Panc1 (cell line): ENCODE data around the gene B3GALT5. TPM values are rescaled to one million over a fixed set of nuclear protein-coding genes. Genes with fewer than 3 reads are reported as not detected.

Experiments
- ATAC-seq: fragments of 200-7000 bp; cut with Tn5 transposase; 2 replicates; pipeline ENCODE4 v1.9.1; 2020; ENCODE audit warnings: mild to moderate bottlenecking, moderate library complexity
- BruUV-seq: library from RNA; stranded (reverse); fragments of 400-500 nt; replicated peaks from 2 replicates; lab custom pipeline; 2021; lab: Mats Ljungman, UMichigan
- CTCF ChIA-PET: fragments of 300-600 bp; sonication (Branson Sonifier 250); formaldehyde crosslinking; loops from one replicate; lab custom pipeline; 2022; ENCODE audit warnings: antibody characterized with exemption; lab: Charles Lee
- POLR2A ChIA-PET: fragments of 300-600 bp; sonication (Branson Sonifier 250); formaldehyde crosslinking; loops from one replicate; lab custom pipeline; 2022; ENCODE audit warnings: antibody characterized with exemption; lab: Charles Lee
- DNase-seq: peaks from one replicate; pipeline ENCODE4 v3.0.0-alpha.2; 2010; ENCODE audit warnings: low read depth, low spot score
- H3K27ac ChIP-seq: 2 replicates; pipeline ENCODE4 v1.5.1; 2011; ENCODE audit warnings: mild to moderate bottlenecking, low read length, inconsistent platforms
- H3K27me3 ChIP-seq: fragments of 200-500 bp; sonication (Bioruptor generic); 2 replicates; pipeline ENCODE4 v1.6.0; 2014; ENCODE audit warnings: low read length, inconsistent platforms; ENCODE audit not compliant: control insufficient read depth, insufficient read depth
- H3K36me3 ChIP-seq: fragments of 200-500 bp; sonication (Bioruptor generic); 2 replicates; pipeline ENCODE4 v1.5.1; 2014; ENCODE audit warnings: inconsistent platforms, mild to moderate bottlenecking, low read length, moderate library complexity; ENCODE audit not compliant: control insufficient read depth, insufficient read depth
- H3K4me1 ChIP-seq: 2 replicates; pipeline ENCODE4 v1.5.1; 2011; ENCODE audit warnings: inconsistent platforms, mild to moderate bottlenecking, low read length, moderate library complexity; ENCODE audit not compliant: control insufficient read depth, insufficient read depth
- H3K4me3 ChIP-seq, 2 experiments: 2 replicates each; pipeline ENCODE4 v1.5.1; 2011 to 2012; ENCODE audit warnings: low read depth in 2 of 2, low read length in 2 of 2, mild to moderate bottlenecking in 2 of 2, inconsistent platforms in 1 of 2, moderate library complexity in 1 of 2
- H3K9me3 ChIP-seq: fragments of 200-500 bp; sonication (Bioruptor generic); 2 replicates; pipeline ENCODE4 v1.5.1; 2014; ENCODE audit warnings: low read depth, mild to moderate bottlenecking, inconsistent platforms, low read length, moderate library complexity; ENCODE audit not compliant: control insufficient read depth, insufficient read depth
- POLR2AphosphoS5 ChIP-seq: IDR thresholded peaks from 2 replicates; pipeline ENCODE4 v1.6.1; 2012; ENCODE audit warnings: mild to moderate bottlenecking, low read depth, low read length, moderate library complexity
- SIN3A ChIP-seq: IDR thresholded peaks from 2 replicates; pipeline ENCODE4 v1.6.1; 2012; ENCODE audit warnings: low read depth, mild to moderate bottlenecking, low read length, moderate library complexity, borderline replicate concordance; ENCODE audit not compliant: insufficient read depth
- TCF7L2 ChIP-seq: IDR thresholded peaks from 2 replicates; pipeline ENCODE4 v1.6.1; 2011; ENCODE audit warnings: mild to moderate bottlenecking, low read depth, low read length, inconsistent platforms
- in situ Hi-C: cut with HindIII; loops from 2 replicates; pipeline ENCODE4 v1.10.0; 2016; ENCODE audit warnings: low sequenced_read_pairs, low pct_unique_long_range_greater_than_20kb
- intact Hi-C: fragments of 100-400 bp; cut with micrococcal nuclease; formaldehyde crosslinking; loops from one replicate; pipeline ENCODE4 v1.10.0; 2022; ENCODE audit not compliant: unreplicated experiment
- total RNA-seq: library from RNA; stranded (reverse); gene quantifications from one replicate; pipeline ENCODE4 v1.2.1, GENCODE V29; 2021; ENCODE audit not compliant: unreplicated experiment
- TF ChIP-seq, protein P1 (sequence below): fragments of 450-650 bp; IDR thresholded peaks from 2 replicates; pipeline ENCODE4 v1.5.1; 2017; ENCODE audit warnings: mild to moderate bottlenecking
- TF ChIP-seq, protein P2 (sequence below), 2 experiments: IDR thresholded peaks; 2 replicates each; pipeline ENCODE4 v1.6.1; 2011 to 2012; ENCODE audit warnings: low read depth in 2 of 2, control low read depth in 1 of 2, low read length in 1 of 2, mild to moderate bottlenecking in 1 of 2, moderate library complexity in 1 of 2; ENCODE audit not compliant: insufficient read depth in 1 of 2

The B3GALT5 gene
- total RNA-seq, 1 experiment from 2014 or later, result 0.10 TPM

DNA sequence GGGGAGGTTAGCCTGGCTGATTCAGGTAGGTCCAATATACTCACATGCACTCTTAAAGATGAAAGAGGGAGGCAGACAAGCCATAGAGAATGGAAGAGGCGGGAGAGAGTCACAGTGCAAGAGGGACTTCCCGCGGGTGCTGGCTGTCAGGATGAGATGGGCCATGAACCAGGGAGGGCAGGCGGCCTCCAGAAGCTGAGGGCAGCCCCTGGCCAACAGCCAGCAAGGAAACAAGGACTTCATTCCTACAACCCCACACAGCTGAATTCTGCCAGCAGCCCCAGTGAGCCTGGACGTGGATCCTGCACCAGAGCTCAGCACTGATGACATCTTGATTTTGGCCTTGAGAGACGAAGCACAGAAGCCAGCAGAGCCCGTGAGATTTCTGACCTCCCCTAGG is 15.1 kb upstream of the B3GALT5 start:
- ChIA-PET CTCF (no interaction called here), POLR2A (no interaction called here)
- H3K27me3 ChIP-seq, result no peaks in the 10 kb centered on the region; the same call in 1 of the 2 replicates
- H3K9me3 ChIP-seq, result no peaks in the 10 kb centered on the region
- TF ChIP-seq, protein P1, sequence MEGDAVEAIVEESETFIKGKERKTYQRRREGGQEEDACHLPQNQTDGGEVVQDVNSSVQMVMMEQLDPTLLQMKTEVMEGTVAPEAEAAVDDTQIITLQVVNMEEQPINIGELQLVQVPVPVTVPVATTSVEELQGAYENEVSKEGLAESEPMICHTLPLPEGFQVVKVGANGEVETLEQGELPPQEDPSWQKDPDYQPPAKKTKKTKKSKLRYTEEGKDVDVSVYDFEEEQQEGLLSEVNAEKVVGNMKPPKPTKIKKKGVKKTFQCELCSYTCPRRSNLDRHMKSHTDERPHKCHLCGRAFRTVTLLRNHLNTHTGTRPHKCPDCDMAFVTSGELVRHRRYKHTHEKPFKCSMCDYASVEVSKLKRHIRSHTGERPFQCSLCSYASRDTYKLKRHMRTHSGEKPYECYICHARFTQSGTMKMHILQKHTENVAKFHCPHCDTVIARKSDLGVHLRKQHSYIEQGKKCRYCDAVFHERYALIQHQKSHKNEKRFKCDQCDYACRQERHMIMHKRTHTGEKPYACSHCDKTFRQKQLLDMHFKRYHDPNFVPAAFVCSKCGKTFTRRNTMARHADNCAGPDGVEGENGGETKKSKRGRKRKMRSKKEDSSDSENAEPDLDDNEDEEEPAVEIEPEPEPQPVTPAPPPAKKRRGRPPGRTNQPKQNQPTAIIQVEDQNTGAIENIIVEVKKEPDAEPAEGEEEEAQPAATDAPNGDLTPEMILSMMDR, result no peak
- TF ChIP-seq, protein P2, sequence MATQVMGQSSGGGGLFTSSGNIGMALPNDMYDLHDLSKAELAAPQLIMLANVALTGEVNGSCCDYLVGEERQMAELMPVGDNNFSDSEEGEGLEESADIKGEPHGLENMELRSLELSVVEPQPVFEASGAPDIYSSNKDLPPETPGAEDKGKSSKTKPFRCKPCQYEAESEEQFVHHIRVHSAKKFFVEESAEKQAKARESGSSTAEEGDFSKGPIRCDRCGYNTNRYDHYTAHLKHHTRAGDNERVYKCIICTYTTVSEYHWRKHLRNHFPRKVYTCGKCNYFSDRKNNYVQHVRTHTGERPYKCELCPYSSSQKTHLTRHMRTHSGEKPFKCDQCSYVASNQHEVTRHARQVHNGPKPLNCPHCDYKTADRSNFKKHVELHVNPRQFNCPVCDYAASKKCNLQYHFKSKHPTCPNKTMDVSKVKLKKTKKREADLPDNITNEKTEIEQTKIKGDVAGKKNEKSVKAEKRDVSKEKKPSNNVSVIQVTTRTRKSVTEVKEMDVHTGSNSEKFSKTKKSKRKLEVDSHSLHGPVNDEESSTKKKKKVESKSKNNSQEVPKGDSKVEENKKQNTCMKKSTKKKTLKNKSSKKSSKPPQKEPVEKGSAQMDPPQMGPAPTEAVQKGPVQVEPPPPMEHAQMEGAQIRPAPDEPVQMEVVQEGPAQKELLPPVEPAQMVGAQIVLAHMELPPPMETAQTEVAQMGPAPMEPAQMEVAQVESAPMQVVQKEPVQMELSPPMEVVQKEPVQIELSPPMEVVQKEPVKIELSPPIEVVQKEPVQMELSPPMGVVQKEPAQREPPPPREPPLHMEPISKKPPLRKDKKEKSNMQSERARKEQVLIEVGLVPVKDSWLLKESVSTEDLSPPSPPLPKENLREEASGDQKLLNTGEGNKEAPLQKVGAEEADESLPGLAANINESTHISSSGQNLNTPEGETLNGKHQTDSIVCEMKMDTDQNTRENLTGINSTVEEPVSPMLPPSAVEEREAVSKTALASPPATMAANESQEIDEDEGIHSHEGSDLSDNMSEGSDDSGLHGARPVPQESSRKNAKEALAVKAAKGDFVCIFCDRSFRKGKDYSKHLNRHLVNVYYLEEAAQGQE (IDR thresholded peaks at IDR 0.05; ENCODE audit: insufficient read depth in 1 of 2, low read depth in 2 of 2, low read length in 1 of 2), result no peak
- no peak for TF ChIP-seq POLR2AphosphoS5
- TF ChIP-seq TCF7L2, result no peak
- TF ChIP-seq SIN3A, result no peak
- in situ Hi-C loops (no loop called here), intact Hi-C loops (no loop called here)
- H3K4me3 ChIP-seq, result no peak overlapping the region
- ATAC-seq (no peak), DNase-seq (no peak)
- no peak overlapping the region for H3K27ac ChIP-seq
- no peaks in the 10 kb centered on the region for H3K4me1 ChIP-seq
- H3K36me3 ChIP-seq, result no peaks in the 10 kb centered on the region
- no TSS peak for BruUV-seq

DNA sequence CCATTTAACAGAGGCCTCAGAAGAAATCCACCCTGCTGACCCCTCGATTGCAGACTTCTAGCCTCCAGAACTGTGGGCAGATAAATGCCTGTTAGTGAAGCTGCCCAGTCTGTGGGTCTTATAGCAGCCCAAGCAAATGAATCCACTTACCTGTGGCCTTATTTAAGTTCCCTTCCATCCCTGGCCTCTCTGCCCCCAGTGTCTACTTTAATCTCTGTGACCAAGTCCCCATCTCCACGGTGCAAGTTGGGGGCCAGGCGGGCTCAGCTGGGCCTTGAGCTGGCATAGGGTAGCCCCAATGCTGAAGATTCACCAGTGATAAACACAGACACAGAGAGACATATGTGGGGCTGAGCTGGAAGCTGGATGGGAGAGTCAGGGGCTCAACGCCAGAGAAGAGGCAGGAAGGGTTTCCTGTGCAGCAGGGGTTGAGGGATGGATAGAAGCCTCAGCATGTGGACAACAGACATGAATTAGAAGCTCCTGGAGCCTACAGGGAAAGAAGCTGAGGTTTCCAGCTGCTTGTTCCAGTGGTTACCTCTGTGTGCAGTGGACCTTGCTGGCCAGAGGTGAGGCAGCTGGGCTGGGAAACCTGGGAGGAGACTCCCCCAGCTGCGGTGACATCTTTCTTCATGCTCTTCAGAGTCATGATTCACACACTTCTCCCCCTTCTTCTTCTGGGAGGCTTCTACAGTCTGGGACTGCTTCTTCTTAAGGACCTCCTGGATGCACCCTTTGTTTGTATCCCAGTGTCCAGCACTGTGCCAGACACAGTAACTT is 13.4 kb upstream of the B3GALT5 start:
- Histone ChIP-seq H3K9me3 (no peaks in the 10 kb centered on the region), H3K4me3 (no peak overlapping the region), H3K27me3 (no peaks in the 10 kb centered on the region; the same call in 1 of the 2 replicates), H3K27ac (no peak overlapping the region), H3K4me1 (no peaks in the 10 kb centered on the region), H3K36me3 (no peaks in the 10 kb centered on the region)
- BruUV-seq, result no TSS peak
- intact Hi-C loops (no loop called here), in situ Hi-C loops (no loop called here)
- ChIA-PET POLR2A (no interaction called here), CTCF (interaction anchor here (0.7 kb wide), 1 partner anchor 94 kb away, joined by 3 read pairs; no protein-coding TSS in a partner anchor)
- DNase-seq (no peak), ATAC-seq (no peak)
- TF ChIP-seq, protein P2 (IDR thresholded peaks at IDR 0.05; ENCODE audit: insufficient read depth in 1 of 2, low read depth in 2 of 2, low read length in 1 of 2), result no peak
- TF ChIP-seq TCF7L2 (no peak), SIN3A (no peak), POLR2AphosphoS5 (no peak)
- TF ChIP-seq, protein P1, result no peak
